Gastrocnemius medialis (tissue), 4 donors: ENCODE results near the gene TSPAN1.

Experiments
- POLR2A ChIP-seq, 2 donors: fragments of 450-650 bp; IDR thresholded peaks; one replicate each; pipeline ENCODE4 v1.6.1; 2017; ENCODE audit warnings: antibody characterized with exemption in 2 of 2, mild to moderate bottlenecking in 2 of 2, moderate library complexity in 2 of 2
- TF ChIP-seq, protein P1 (sequence below), 5 experiments: fragments of 450-650 bp in 3 of 5; fragments of 200-600 bp in 2 of 5; sonication (generic) in 2 of 5; IDR thresholded peaks in 4 of 5; conservative IDR thresholded peaks in 1 of 5; 1 replicate in 4 of 5; 2 replicates in 1 of 5; pipeline ENCODE4 v1.5.1; 2016 to 2019; ENCODE audit warnings: antibody characterized with exemption in 5 of 5, mild to moderate bottlenecking in 3 of 5, moderate library complexity in 3 of 5

DNA sequence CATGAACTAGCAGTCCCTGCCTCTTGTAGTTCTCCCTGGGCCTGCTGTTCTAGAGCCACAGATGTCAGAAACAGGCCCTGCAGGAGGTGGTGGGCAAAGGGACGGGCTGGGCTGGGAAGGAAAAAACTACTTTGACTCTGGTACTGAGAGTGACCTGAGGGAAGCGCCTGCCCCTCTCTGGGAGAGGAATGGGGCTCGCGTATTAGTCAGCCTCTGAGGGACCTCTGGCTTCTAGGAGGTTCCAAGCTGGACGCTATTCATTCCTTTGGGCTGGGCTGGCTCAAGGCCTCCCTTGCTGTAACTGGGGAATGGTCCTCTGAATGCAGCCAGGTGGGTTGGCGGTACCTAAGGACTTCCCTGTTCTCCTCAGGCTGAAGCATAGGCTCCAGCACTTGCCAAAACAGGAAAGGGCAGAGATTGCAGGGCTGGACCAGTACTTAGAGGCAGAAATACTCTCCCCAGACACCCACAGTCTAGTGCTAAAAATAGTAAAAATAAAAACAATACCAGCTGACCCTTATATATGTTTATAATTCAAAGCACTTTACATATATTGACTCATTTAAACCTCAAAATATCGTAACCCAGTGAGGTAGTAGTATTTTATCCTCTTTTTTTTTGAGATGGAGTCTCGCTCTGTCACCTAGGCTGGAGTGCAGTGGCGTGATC, 16.3 kb downstream of the TSPAN1 start:
- TF ChIP-seq, protein P1, sequence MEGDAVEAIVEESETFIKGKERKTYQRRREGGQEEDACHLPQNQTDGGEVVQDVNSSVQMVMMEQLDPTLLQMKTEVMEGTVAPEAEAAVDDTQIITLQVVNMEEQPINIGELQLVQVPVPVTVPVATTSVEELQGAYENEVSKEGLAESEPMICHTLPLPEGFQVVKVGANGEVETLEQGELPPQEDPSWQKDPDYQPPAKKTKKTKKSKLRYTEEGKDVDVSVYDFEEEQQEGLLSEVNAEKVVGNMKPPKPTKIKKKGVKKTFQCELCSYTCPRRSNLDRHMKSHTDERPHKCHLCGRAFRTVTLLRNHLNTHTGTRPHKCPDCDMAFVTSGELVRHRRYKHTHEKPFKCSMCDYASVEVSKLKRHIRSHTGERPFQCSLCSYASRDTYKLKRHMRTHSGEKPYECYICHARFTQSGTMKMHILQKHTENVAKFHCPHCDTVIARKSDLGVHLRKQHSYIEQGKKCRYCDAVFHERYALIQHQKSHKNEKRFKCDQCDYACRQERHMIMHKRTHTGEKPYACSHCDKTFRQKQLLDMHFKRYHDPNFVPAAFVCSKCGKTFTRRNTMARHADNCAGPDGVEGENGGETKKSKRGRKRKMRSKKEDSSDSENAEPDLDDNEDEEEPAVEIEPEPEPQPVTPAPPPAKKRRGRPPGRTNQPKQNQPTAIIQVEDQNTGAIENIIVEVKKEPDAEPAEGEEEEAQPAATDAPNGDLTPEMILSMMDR (IDR thresholded peaks at IDR 0.05 in 4 of 5, conservative IDR thresholded peaks at IDR 0.05 in 1 of 5), result no peak
- no peak for TF ChIP-seq POLR2A (IDR thresholded peaks at IDR 0.05)
